Activated CD4-positive, alpha-beta T cell treated with anti-CD3 and anti-CD28 coated beads, Interleukin-10, Interleukin-2, amounts not matched to agents 100 ng/mL and 50 ng/mL, durations not matched to agents 16 hours and 8 hours (primary cell): Measurements from ENCODE around the gene MAGEB5.
"Not testable (repeated sequence)": the region's sequence is repeated elsewhere in the genome, so short reads cannot be mapped to it uniquely, and the experiment has no call there.

Experiments used
- DNase-seq: peaks from one replicate; pipeline ENCODE4 v3.0.0-alpha.2; 2020

The MAGEB5 gene, protein sequence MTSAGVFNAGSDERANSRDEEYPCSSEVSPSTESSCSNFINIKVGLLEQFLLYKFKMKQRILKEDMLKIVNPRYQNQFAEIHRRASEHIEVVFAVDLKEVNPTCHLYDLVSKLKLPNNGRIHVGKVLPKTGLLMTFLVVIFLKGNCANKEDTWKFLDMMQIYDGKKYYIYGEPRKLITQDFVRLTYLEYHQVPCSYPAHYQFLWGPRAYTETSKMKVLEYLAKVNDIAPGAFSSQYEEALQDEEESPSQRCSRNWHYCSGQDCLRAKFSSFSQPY

DNA sequence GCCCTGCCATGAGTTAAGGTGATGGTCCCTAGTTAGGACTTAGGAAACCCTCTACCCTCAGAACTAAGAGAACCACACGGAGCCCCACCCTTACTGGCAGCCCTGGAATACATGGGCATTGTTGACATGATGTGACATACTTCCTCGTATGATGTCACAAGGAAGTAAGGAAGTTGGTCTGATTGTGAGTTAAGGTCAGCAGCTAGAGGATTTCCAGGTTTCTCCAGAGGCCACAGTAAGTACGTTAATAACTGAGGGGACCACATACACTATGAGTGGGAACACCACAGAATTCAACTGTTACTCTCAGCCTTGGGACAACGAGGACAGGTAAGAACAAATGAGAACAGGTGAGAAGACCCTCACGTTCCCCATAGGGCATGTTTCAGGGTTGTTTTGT is at the start of gene MAGEB5:
MAGEB5 (plus strand) TSS at position 301 of the 400 bp plus-strand sequence. CDS start 1,133 bp downstream, outside the sequence.
- no peak for DNase-seq

DNA sequence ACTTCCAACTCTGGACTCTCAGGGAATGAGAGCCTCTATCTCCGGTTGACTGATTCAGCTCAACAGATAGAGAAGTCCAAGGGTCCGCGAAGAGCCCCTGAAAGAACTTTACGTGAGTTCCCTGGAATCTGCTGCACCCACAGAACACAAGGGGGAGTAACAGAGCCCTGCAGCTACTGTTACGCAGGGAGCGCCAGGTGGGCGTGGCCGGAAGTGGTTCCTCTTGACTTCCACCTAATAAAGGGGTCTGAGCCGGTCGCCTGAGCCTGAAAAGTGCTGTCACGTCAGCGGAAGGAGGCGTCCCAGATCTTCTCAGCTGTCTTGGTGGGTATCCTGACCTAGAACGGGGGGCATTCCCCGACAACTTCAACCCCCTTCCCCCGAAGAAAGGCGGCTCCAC is 23.8 kb upstream of the MAGEB5 start, which contains the start of gene MAGEB6:
MAGEB6 (plus strand) TSS at position 237 of the 400 bp plus-strand sequence. CDS start 1,407 bp downstream, outside the sequence.
- no peak for DNase-seq

DNA sequence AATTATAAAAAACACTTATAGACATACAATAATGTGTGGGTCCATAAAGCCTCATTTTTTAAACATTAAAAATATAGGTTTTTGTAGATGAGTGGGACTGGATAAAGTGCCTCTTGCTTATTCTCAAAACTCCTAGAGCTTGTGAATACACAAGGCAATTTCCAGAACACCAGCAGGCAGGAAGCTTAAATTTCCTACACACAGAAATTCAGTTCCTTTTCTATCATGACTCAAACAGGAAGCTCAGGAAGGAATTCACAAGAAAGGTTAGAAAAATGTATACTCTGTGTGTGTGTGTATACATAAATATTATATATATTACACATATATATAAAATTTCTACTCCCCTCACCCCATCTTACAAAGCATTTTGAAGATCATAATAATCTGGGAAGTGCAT is 12.4 kb upstream of the MAGEB5 start:
- DNase-seq, result no peak

DNA sequence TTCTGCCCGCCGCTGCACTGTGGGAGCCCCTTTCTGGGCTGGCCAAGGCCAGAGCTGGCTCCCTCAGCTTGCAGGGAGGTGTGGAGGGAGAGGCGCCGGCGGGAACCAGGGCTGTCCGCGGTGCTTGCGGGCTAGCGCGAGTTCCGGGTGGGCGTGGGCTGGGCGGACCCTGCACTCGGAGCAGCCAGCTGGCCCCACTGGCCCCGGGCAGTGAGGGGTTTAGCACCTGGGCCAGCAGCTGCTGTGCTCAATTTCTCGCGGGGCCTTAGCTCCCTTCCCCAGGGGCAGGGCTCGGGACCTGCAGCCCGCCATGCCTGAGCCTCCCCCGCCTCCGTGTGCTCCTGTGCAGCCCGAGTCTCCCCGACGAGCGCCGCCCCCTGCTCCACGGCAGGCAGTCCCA is 11.3 kb upstream of the MAGEB5 start:
- not testable (repeated sequence) for DNase-seq

DNA sequence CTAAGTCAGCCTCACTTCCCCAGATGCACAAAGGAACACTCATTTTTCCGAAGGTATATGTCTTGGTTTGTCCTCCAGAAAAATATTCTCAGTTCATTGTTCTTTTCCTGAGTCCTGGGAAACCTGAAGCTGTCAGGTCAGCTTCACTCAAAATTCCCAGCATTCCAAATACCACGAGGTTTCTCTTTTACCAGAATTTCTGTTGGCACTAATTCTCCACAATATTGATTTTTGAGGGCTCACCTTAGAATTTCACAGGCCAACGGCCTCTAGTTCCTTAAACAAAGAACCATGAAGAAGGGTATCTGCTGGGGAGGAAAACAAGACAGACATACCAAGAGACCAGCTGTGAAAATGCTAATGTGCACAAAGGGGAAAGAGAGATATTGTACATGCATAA is 8.0 kb upstream of the MAGEB5 start:
- no peak for DNase-seq

DNA sequence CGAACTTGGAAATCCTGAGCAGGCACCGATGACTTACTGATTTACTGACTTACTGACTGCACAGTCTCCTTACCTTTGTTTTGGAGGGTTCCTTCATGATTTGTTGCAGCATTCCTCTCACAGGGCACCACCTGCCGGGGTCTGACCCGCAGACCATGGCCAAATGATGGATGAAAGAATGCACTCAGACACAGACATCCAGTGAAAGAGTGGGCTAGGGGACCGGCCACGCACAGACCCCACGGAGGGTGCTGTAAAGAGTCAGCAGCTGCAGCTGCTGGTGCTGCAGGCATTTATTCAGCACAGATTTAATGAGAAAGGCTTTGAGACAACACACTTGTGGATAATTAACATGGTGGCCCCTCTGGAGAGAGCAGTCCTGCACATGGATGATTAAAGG is 3.4 kb downstream of the MAGEB5 start:
- DNase-seq, result no peak

DNA sequence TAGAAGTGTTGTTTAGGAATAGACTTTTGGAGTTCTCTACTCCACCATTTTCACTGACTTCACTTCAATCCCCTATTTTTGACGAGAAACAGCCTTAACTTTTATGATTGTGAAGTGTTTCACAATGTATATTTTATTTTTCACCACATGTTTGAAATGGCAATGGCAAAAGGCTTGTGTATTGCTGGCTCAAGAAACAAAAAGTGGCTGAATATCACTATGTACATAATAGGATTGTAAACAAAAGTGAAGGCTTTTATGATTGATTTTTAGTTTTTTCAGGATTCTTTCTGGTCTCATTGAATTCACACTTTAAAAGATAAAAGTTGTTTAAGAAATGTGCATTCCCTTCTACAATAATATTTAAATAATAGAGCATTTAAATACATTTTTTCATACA is 18.2 kb downstream of the MAGEB5 start:
- DNase-seq, result no peak

DNA sequence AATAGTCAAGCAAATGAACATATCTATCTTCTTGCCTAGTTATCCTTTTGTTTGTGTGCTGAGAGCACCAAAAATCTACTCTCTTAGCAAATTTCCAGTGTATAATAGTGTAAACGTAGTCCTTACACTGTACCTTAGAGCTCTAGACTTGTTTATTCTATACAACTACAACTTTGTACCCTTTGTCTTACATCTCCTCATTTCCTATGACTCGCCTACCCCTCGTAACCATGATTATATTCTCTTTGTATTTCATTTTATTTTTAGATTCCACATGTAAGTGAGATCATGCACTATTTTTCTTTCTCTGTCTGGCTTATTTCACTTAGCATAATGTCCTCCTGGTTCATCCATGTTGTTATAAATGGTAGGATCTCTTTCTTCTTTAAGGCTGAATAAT is 37.6 kb downstream of the MAGEB5 start:
- DNase-seq, result no peak

DNA sequence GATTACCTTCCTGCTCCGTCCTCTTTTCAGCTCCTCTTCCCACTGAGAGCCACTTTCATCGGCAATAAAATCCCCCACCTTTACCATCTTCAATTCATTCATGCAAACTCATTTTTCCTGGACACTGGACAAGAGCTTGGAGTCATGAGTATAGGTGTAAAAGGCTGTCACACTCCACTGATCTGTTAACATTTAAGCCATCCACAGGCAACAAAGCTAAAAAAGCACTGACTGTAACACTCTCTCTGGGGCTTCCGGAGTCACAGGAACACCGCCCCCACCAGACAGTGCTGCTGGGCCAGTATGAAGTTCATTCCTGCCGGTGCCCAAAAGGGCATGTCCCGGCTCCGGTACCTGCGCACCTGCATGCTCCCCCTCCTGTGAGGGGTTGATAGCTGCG is 38.5 kb downstream of the MAGEB5 start:
- DNase-seq, result no peak

DNA sequence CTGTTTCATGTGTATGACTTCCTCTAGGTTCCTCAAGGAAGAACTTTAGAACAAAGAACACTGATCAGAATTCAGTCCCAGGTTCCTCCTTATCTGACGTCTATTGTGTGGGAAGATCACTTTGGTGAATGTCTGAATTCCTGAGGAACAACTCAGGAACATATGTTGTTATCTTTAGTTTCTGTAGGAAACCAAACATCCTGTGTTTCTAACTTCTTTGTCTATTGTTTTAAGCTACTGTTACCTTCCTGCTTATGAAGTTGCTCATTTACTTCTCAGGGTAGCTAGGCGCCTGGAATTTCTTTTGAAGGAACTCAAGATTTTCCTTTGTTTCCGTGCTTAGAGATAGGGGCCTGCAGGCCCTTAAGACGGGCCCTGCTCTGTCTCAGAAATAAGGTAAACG is 46.2 kb downstream of the MAGEB5 start:
- DNase-seq, result no peak
